ENCODE data around the gene MAGI3. TPM values are rescaled to one million over a fixed set of nuclear protein-coding genes. Genes with fewer than 3 reads are reported as not detected.
A peak's percentile ranks its signal among the peaks of the same experiment; 100 is the strongest.

Gene MAGI3
- total RNA-seq, 3 donors from 2014 or later (not counting 1 experiment from before 2014, with no cell fraction given): 0.61 to 1.6 (median 0.66) TPM

DNA sequence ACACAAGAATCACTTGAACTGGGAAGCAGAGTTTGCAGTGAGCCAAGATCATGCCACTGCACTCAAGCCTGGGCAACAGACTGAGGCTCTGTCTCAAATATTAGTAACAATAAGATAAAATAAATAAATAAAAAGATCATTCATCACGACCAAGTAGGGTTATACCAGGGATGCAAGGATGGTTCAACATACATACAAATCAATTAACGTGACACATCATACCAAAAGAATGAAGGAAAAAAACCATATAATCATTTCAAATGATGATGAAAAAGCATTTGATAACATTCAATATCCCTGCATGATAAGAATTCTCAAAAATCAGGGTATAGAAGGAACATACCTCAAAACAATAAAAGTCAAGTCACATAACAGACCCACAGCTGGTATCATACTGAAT, 330.7 kb downstream of the MAGI3 start:
- H3K27ac ChIP-seq (ENCODE audit: low read length): no peak overlapping the region
- peaks cover 0 to 8% of the 10 kb centered on the region in 2 donors for H3K4me1 Mint-ChIP-seq
- TF ChIP-seq, protein P1, sequence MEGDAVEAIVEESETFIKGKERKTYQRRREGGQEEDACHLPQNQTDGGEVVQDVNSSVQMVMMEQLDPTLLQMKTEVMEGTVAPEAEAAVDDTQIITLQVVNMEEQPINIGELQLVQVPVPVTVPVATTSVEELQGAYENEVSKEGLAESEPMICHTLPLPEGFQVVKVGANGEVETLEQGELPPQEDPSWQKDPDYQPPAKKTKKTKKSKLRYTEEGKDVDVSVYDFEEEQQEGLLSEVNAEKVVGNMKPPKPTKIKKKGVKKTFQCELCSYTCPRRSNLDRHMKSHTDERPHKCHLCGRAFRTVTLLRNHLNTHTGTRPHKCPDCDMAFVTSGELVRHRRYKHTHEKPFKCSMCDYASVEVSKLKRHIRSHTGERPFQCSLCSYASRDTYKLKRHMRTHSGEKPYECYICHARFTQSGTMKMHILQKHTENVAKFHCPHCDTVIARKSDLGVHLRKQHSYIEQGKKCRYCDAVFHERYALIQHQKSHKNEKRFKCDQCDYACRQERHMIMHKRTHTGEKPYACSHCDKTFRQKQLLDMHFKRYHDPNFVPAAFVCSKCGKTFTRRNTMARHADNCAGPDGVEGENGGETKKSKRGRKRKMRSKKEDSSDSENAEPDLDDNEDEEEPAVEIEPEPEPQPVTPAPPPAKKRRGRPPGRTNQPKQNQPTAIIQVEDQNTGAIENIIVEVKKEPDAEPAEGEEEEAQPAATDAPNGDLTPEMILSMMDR (IDR thresholded peaks at IDR 0.05): no peak
- H3K27me3 Mint-ChIP-seq (ENCODE audit: low read depth in 2 of 2): no peaks in the 10 kb centered on the region
- peaks cover 5% of the 10 kb centered on the region for H3K9me3 ChIP-seq (ENCODE audit: control insufficient read depth, insufficient read depth, low read length)
- ATAC-seq: no peak
- intact Hi-C loops (cut with micrococcal nuclease): loop anchor here (5.0 kb wide), 1 partner anchor 51 kb away; no protein-coding TSS in a partner anchor
- WGBS (ENCODE audit: insufficient coverage): no CpG with 5 or more reads among the region's 2 CpGs
- H3K27me3 ChIP-seq (ENCODE audit: control insufficient read depth, insufficient read depth, low read length): no peaks in the 10 kb centered on the region
- no peak overlapping the region for H3K4me3 ChIP-seq (ENCODE audit: low read length)
- H3K4me1 ChIP-seq (ENCODE audit: control insufficient read depth, insufficient read depth, low read length): no peaks in the 10 kb centered on the region
- no peak overlapping the region for H3K27ac Mint-ChIP-seq
- H3K36me3 Mint-ChIP-seq: peaks cover 43% of the 10 kb centered on the region
- DNase-seq: no peak
- peaks cover 14% of the 10 kb centered on the region for H3K36me3 ChIP-seq (ENCODE audit: control insufficient read depth, insufficient read depth, low read length)
- no peak overlapping the region for H3K4me3 Mint-ChIP-seq
- H3K9me3 Mint-ChIP-seq: peaks cover 0 to 2% of the 10 kb centered on the region in 2 donors

DNA sequence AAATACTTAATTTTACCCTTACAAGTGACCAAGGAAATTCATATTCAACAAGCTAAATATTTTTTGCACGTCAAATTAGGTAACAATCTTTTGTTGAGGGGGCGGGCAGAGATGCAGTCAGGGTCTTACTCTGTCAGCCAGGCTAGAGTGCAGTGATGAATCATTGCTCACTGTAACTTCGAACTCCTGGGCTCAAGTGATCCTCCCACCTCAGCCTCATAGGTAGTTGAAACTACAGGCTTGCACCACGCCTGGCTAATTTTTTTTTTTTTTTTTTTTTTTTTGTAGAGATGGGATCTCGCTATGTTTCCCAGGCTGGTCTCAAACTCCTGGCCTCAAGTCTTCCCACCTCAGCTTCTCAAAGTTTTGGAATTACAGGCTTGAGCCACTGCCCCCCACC, 342.5 kb downstream of the MAGI3 start:
- WGBS (ENCODE audit: insufficient coverage): 84% methylated on average over 3 of the region's 5 CpGs
- peaks cover 8% of the 10 kb centered on the region in 2 donors for H3K4me1 Mint-ChIP-seq
- TF ChIP-seq, protein P1 (IDR thresholded peaks at IDR 0.05): no peak
- H3K9me3 Mint-ChIP-seq: no peaks in the 10 kb centered on the region
- no peak overlapping the region for H3K27ac Mint-ChIP-seq
- H3K27me3 ChIP-seq (ENCODE audit: control insufficient read depth, insufficient read depth, low read length): no peaks in the 10 kb centered on the region
- no peak overlapping the region for H3K4me3 Mint-ChIP-seq
- no peaks in the 10 kb centered on the region for H3K4me1 ChIP-seq (ENCODE audit: control insufficient read depth, insufficient read depth, low read length)
- no peaks in the 10 kb centered on the region for H3K9me3 ChIP-seq (ENCODE audit: control insufficient read depth, insufficient read depth, low read length)
- DNase-seq (no peak), ATAC-seq (no peak)
- no peak overlapping the region for H3K4me3 ChIP-seq (ENCODE audit: low read length)
- H3K36me3 Mint-ChIP-seq: peaks cover 6% of the 10 kb centered on the region
- H3K36me3 ChIP-seq (ENCODE audit: control insufficient read depth, insufficient read depth, low read length): peaks cover 20% of the 10 kb centered on the region
- no peak overlapping the region for H3K27ac ChIP-seq (ENCODE audit: low read length)
- H3K27me3 Mint-ChIP-seq (ENCODE audit: low read depth in 2 of 2): no peaks in the 10 kb centered on the region
- intact Hi-C loops (cut with micrococcal nuclease): no loop called here

DNA sequence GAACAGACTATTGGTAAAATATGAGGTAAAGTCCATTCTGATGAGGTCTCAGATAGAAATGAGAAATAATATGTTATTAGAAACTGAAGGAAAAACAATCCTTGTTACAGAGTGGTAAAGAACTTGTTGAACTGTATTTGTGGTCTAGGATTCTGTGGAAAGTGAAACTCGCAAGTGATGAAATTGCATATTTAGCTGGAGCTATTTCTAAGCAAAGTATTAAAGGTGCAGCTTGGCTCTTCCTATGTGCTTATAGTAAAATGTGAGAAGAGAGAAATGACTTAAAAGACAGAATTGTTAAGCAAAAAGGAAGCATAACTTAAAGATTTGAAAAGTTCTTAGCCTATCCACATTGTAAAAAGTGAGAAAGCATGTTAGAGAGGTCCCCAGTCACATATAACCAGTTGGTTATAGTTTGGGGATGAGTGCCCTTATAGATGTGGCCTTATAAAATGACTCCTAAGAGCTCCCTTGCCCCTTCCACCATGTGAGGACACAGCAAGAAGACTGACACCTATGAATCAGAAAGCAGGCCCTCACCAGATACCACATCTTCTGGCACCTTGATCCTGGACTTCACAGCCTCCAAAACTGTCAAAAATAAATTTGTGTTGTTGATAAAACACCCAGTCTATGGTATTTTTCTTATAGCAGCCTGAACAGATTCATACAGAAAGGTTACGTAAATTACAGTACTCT, 344.2 kb downstream of the MAGI3 start:
- no peaks in the 10 kb centered on the region for H3K36me3 Mint-ChIP-seq
- H3K4me3 Mint-ChIP-seq: no peak overlapping the region
- peak overlapping the region; percentile 37 to 70 for H3K27ac Mint-ChIP-seq

More for the DNA sequence above, 344.2 kb downstream of the MAGI3 start:
- Histone ChIP-seq H3K27me3 (ENCODE audit: control insufficient read depth, insufficient read depth, low read length) (no peaks in the 10 kb centered on the region), H3K4me3 (ENCODE audit: low read length) (no peak overlapping the region), H3K9me3 (ENCODE audit: control insufficient read depth, insufficient read depth, low read length) (no peaks in the 10 kb centered on the region), H3K27ac (ENCODE audit: low read length) (no peak overlapping the region), H3K4me1 (ENCODE audit: control insufficient read depth, insufficient read depth, low read length) (no peaks in the 10 kb centered on the region), H3K36me3 (ENCODE audit: control insufficient read depth, insufficient read depth, low read length) (peaks cover 21% of the 10 kb centered on the region)
- H3K27me3 Mint-ChIP-seq (ENCODE audit: low read depth in 2 of 2): no peaks in the 10 kb centered on the region
- DNase-seq (no peak), ATAC-seq (peak in 2 of 3 donors; percentile 61 to 65)
- peaks cover 8% of the 10 kb centered on the region in 2 donors for H3K4me1 Mint-ChIP-seq
- intact Hi-C loops (cut with micrococcal nuclease): no loop called here
- no peaks in the 10 kb centered on the region for H3K9me3 Mint-ChIP-seq
- TF ChIP-seq, protein P1 (IDR thresholded peaks at IDR 0.05): no peak
- 92% methylated on average over 1 of the region's 2 CpGs for WGBS (ENCODE audit: insufficient coverage)

Measured in natural killer cell (primary cell).